ENCODE measurements around the gene INKA2.
A peak's percentile ranks its signal among the peaks of the same experiment; 100 is the strongest.

Gene INKA2

DNA sequence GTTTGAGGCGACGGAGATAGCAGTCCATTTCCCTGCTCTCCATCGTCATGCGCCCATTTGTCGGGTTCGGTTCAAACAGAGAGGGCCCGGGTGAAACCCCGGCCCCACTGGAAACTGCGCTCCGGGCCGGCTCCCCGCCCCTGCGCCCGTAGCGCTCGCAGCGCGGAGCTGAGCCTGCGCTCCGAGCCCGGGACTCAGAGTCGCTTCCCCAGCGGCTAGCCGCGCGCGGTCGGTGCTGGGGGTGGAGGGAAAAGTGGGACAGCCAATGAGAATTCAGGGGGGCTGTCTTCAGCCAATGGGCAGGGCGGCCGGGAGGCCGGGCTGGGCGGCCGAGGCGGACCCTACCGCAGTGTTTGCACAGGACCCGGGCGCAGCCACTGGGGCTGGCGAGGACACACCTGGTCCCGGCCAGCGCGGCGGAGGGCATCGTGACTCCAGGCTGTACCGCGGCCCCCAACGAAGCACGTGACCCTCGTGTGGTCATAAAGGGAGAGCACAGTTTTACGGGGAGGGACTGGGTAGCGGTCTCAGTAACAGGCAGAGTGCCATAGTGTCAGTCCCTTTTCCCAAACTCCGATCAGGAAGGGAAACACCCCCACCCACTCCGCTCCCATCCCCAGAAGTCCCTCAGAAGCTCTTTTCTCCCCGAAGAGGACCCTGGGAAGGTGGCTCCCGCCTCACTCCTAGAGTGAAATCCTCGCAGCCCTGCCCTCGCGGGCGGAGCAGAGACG, at the start of gene INKA2:
Gene INKA2 (minus strand): TSS at position 202 of the 731 bp plus-strand sequence. CDS start 153 bp downstream, at position 49.
- peak; percentile 87 for ATAC-seq
- Mint-ChIP-seq H3K27me3 (peaks cover 46% of the 10 kb centered on the region), H3K27ac (peak within 1 kb of the TSS; percentile 81), H3K9me3 (no peaks in the 10 kb centered on the region), H3K4me3 (peak within 1 kb of the TSS; percentile 82), H3K36me3 (ENCODE audit: low read depth) (no peaks in the 10 kb centered on the region), H3K4me1 (peaks cover 19% of the 10 kb centered on the region)
- DNase-seq = peak; percentile 81

DNA sequence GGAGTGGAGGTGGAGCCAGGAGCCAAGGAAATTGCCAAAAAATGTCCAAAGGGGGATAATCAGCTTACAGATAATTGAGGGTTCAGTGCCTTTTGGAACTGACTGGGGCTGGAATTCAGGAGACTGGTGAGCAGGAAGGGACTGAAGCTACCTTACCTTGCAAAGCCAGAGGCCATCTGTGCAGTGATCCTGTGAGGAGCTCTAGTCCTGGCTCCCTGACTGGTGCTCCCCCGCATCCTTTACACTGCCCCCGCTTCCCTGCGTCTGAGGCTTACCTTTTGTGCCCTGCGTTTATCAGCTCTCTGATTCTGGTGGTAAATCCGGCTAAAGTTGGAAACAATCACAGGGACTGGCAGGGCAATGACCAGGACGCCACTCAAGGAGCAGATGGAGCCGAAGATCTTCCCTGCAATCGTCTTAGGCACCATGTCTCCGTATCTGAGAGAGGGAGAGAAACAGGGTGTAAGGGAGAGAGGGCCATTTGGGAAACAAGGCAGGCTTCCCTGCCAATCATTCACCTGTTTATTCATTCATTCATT, 47.5 kb upstream of the INKA2 start:
- ATAC-seq (no peak), DNase-seq (no peak)
- no peaks in the 10 kb centered on the region for H3K4me1 Mint-ChIP-seq
- no peaks in the 10 kb centered on the region for H3K36me3 Mint-ChIP-seq (ENCODE audit: low read depth)
- no peaks in the 10 kb centered on the region for H3K9me3 Mint-ChIP-seq
- H3K27me3 Mint-ChIP-seq = peaks cover 4% of the 10 kb centered on the region
- no peak overlapping the region for H3K27ac Mint-ChIP-seq
- no peak overlapping the region for H3K4me3 Mint-ChIP-seq

DNA sequence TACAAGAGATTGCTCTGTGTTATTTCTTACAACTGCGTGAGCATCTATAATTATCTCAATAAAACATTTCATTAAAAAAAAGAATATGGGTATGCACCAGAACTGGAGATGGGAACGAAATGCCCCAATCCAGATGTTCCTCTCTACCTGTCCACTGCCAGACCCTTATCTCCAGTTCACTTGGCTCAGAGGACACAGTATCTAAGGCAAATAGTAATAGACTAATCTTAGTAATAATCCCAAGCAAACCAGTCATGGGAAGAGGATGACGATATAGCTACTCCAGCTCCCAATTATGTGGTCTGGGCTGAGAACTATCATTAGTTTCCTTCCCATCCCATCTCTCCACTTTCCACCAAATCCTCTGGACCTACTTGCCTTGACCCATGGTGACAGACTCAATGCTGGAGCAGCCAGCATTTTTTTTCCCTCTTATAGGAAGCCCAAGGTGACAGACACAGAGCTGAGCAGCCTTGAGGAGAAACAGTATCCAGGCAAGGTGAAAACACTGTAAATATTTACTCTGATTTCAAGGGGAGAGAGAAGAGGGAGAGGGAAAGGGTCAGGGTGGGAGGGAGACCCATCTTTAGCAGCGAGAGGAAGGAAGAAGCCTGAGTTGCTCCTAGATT, 45.2 kb upstream of the INKA2 start:
- Mint-ChIP-seq H3K4me1 (no peaks in the 10 kb centered on the region), H3K4me3 (no peak overlapping the region), H3K27me3 (peaks cover 2% of the 10 kb centered on the region), H3K9me3 (no peaks in the 10 kb centered on the region), H3K27ac (no peak overlapping the region), H3K36me3 (ENCODE audit: low read depth) (no peaks in the 10 kb centered on the region)
- no peak for DNase-seq
- ATAC-seq = no peak

DNA sequence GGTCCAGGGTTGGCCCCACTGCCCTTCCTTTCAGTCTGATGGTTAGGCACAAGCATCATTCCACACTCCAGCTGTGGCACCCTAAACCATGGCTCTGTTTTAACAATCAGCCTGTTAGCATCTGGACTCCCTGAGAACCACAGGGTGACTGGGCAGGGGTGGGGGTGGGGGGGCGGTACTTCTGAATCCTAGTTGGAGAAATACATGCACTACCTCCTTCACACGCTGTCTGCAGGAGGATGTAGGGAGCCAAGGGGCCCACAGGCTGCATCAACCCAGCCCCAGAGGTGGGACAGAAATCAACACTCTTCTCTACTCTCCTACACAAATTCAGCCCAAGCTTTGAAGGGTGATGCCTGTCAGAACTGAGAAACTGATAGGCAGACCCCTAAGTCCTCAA, 40.4 kb upstream of the INKA2 start:
- H3K4me3 Mint-ChIP-seq = no peak overlapping the region
- H3K27ac Mint-ChIP-seq = no peak overlapping the region
- no peaks in the 10 kb centered on the region for H3K36me3 Mint-ChIP-seq (ENCODE audit: low read depth)
- H3K4me1 Mint-ChIP-seq = no peaks in the 10 kb centered on the region
- H3K9me3 Mint-ChIP-seq = no peaks in the 10 kb centered on the region
- H3K27me3 Mint-ChIP-seq = no peaks in the 10 kb centered on the region
- no peak for ATAC-seq
- no peak for DNase-seq

DNA sequence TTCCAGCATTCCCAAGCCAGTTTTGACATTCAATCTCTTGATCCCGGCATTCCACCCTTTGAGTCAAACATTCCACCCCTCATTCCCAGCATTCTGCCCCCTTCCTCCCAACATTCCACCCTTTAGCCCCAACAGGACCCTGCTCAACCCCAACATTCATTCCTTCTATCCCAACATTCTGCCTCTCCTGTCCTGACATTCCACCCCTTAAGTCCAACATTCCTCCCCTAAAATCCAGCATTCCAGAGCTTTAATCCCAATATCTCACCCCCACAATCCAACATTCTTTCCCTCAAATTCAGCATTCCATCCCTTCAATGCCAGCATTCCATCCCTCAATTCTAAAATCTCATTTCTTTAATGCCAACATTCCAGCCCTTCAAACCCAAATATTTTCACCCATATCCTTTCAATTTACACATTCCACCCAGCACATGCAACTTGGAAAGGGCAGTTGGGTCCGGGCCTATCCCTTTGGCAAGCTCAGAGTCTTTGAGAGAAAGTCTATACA, 39.4 kb upstream of the INKA2 start:
- DNase-seq (no peak), ATAC-seq (no peak)
- Mint-ChIP-seq H3K4me1 (no peaks in the 10 kb centered on the region), H3K27ac (no peak overlapping the region), H3K4me3 (no peak overlapping the region), H3K27me3 (no peaks in the 10 kb centered on the region), H3K36me3 (ENCODE audit: low read depth) (no peaks in the 10 kb centered on the region), H3K9me3 (no peaks in the 10 kb centered on the region)

DNA sequence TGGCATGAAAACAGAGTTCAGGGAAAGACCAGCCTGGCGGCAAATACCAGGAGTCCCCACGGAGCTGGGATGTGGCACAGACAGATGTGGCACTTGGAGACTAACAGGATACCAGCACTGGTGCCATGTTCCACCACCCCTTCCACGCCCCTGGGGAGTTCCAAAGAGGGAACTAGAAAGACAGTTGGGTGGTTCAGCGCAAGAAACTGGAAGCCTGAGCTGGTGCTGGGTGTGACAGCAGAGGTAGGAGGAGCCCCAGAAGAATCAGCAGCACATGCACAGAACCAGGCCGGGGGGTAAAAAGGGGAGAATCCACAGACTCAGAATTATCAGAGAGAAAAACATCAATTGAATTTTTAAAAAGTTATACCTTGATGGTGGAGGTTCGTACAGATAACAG, 38.9 kb upstream of the INKA2 start:
- Mint-ChIP-seq H3K36me3 (ENCODE audit: low read depth) (no peaks in the 10 kb centered on the region), H3K4me3 (no peak overlapping the region), H3K27ac (no peak overlapping the region), H3K27me3 (no peaks in the 10 kb centered on the region), H3K4me1 (no peaks in the 10 kb centered on the region), H3K9me3 (no peaks in the 10 kb centered on the region)
- ATAC-seq = no peak
- no peak for DNase-seq

DNA sequence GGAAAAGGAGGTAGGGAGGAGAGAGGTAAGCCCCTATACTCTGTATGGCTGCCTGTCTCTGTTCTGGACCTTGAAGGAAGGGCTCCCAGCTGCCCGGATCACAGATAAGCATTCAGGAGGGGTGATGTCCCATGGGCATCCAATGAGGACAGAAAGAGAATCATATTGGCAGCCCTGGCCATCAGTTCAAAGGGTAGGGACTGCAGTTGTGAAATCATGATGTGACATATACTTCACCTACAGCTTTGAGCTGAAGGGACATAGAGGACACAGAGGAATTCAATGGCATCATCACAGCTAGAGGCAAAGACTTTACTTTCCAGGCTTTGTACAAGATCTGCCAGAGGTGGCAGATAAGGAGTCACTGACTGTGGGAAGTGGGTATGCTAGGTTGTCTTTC, 38.1 kb upstream of the INKA2 start:
- no peaks in the 10 kb centered on the region for H3K9me3 Mint-ChIP-seq
- ATAC-seq (no peak), DNase-seq (no peak)
- no peak overlapping the region for H3K27ac Mint-ChIP-seq
- no peak overlapping the region for H3K4me3 Mint-ChIP-seq
- no peaks in the 10 kb centered on the region for H3K36me3 Mint-ChIP-seq (ENCODE audit: low read depth)
- no peaks in the 10 kb centered on the region for H3K27me3 Mint-ChIP-seq
- no peaks in the 10 kb centered on the region for H3K4me1 Mint-ChIP-seq

DNA sequence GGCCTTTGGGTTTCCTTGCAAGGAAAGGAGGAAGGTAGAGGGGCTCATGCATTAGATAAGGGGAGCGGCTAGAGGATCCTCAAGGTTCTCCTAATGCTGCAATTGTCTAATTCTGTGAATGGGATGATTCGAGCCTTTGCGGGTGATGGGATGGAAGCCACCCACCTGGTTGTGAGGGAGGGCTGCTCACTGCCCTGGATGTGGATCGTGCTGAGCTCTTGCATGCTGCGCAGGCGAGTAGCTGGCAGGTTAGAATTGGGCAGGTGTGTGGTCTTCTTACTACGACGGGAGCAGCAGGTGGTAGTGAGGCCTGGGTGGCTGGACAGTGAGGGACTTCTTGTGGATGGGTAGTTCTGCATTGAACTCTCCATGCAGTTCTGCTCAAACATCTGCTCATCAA, 37.7 kb upstream of the INKA2 start:
- Mint-ChIP-seq H3K9me3 (no peaks in the 10 kb centered on the region), H3K4me3 (no peak overlapping the region), H3K4me1 (no peaks in the 10 kb centered on the region), H3K27ac (no peak overlapping the region), H3K36me3 (ENCODE audit: low read depth) (no peaks in the 10 kb centered on the region), H3K27me3 (no peaks in the 10 kb centered on the region)
- ATAC-seq (no peak), DNase-seq (no peak)

DNA sequence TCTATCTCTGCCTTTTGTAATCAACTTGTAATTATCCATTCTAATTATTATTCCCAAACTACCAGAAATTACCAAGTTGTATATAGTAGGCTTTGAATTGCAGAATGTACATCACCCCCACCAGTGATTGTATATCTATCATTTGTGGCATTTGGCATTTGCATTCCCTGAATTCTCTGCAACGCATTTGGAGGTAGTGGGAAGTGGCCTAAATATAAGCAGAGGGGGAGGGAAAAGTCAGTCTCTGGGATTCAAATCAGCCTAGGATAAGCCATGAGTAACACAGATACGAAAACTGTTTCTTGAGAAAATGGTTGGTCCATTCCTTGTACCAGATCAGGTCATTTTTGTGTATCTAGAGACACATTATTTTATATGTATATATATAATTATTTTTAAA, 37.2 kb upstream of the INKA2 start:
- Mint-ChIP-seq H3K4me3 (no peak overlapping the region), H3K9me3 (no peaks in the 10 kb centered on the region), H3K27me3 (no peaks in the 10 kb centered on the region), H3K36me3 (ENCODE audit: low read depth) (no peaks in the 10 kb centered on the region), H3K27ac (no peak overlapping the region), H3K4me1 (no peaks in the 10 kb centered on the region)
- ATAC-seq (no peak), DNase-seq (no peak)

DNA sequence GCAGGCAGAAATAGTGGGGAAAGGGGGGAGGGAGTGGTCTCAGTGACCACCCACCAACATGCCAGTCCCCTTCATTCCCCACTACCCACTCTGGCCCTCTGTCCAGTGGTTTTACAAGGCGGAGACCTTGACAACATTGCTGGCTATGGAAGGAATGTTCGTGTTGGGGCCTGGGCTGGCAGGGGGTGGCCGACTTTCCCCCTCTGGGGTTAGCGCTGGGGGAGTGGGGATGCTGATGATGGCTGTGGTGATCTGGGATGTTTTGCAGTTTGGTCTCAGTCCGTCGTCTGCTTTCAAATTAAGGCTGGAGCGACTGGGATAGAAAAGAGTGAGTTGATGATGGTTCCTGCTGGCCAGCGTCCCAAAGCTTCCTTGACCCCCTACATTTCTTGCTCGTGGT, 36.8 kb upstream of the INKA2 start:
- Mint-ChIP-seq H3K4me3 (no peak overlapping the region), H3K27me3 (no peaks in the 10 kb centered on the region), H3K36me3 (ENCODE audit: low read depth) (no peaks in the 10 kb centered on the region), H3K4me1 (no peaks in the 10 kb centered on the region), H3K9me3 (no peaks in the 10 kb centered on the region), H3K27ac (no peak overlapping the region)
- no peak for DNase-seq
- ATAC-seq = no peak

DNA sequence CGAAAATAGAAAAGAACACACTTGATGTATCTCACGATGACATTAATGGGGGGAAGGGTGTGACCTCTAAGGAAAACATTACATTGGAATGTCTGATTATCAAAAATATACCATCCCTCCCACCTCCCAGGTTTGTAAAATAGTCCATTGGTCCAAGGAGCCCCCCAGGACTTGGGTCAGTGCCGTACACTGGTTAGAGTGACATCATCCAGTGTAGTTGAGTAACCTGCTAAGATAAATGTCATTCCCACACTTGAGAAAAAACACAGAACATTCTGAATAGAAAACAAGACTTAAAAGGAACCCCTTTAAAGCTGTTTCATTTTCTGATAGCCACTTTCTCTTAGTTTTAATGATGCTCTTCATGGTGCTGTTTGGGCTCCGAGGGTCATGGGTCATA, 31.7 kb upstream of the INKA2 start:
- H3K9me3 Mint-ChIP-seq = no peaks in the 10 kb centered on the region
- no peak overlapping the region for H3K27ac Mint-ChIP-seq
- peaks cover 17% of the 10 kb centered on the region for H3K36me3 Mint-ChIP-seq (ENCODE audit: low read depth)
- ATAC-seq (no peak), DNase-seq (no peak)
- no peak overlapping the region for H3K4me3 Mint-ChIP-seq
- no peaks in the 10 kb centered on the region for H3K27me3 Mint-ChIP-seq
- peaks cover 11% of the 10 kb centered on the region for H3K4me1 Mint-ChIP-seq

DNA sequence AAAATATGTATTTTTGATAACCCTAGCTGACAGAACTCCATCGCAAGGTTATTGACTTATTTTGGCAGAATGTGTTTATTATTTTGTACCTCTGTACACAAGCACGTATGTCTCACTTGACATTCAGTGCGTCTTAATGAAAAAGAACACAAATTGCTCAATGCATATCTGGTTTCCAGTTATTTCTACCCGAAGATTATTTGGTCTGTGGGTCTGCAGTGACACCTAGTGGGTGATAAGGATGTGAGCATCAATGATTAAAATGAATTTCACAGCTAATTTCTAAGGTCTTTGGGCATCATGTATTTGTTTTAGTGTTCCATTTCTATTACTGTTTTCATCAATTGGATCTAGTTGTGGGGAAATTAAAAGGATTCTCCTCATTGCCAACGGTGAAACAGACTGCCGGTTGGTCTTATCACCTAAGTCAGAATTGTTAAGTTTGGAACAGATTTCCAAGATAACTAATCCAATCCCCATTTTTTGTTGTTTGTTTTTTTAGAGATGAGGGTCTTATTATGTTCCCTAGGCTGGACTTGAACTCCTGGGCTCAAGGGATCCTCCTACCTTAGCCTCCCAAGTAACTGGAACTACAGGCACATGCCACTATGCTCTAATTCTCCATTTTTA, 30.4 kb upstream of the INKA2 start:
- H3K27ac Mint-ChIP-seq = no peak overlapping the region
- H3K27me3 Mint-ChIP-seq = no peaks in the 10 kb centered on the region
- DNase-seq (peak; percentile 28), ATAC-seq (no peak)
- peaks cover 11% of the 10 kb centered on the region for H3K4me1 Mint-ChIP-seq
- H3K4me3 Mint-ChIP-seq = no peak overlapping the region
- H3K36me3 Mint-ChIP-seq (ENCODE audit: low read depth) = peaks cover 23% of the 10 kb centered on the region
- H3K9me3 Mint-ChIP-seq = no peaks in the 10 kb centered on the region

DNA sequence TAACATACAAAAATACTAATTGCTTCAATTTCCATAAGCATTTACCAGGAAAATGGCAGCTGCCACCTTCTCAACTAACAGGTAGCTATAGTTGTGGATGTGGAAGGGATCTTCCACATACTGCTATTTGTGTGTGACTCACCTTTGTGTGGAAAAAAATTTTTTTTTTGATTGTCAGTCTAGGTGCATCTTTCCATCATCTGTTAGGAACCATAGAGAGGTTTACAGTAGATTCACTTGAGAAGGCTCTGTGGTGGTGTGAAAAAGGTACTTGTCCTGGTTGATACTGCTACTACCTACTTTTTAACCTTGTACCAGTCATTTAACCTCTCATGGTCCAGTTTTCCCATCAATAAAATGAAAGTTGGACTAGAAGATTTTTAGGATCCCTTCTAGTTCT, 29.4 kb upstream of the INKA2 start:
- Mint-ChIP-seq H3K27ac (no peak overlapping the region), H3K9me3 (no peaks in the 10 kb centered on the region), H3K36me3 (ENCODE audit: low read depth) (peaks cover 27% of the 10 kb centered on the region), H3K27me3 (no peaks in the 10 kb centered on the region), H3K4me3 (no peak overlapping the region), H3K4me1 (peaks cover 11% of the 10 kb centered on the region)
- DNase-seq = no peak
- peak; percentile 65 for ATAC-seq

DNA sequence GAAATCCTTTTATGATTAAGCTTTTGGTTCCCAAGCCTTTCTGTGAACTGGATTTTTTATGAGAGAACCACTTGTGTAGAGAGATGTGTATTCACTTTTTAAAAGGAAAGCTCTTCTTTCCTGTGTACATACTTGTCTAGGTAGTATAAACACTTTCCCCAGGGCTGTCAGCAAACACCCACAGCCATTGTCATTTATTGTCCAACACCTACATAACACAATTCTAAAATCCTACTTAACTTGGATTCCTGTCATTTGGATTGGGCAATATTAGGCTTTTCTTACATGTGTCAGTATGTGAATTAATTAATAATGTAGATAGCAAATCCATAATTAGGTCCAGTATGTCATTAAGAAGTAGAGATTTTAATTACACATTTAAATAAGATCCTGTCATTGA, 28.8 kb upstream of the INKA2 start:
- Mint-ChIP-seq H3K27me3 (no peaks in the 10 kb centered on the region), H3K9me3 (no peaks in the 10 kb centered on the region), H3K4me3 (no peak overlapping the region), H3K27ac (no peak overlapping the region), H3K36me3 (ENCODE audit: low read depth) (peaks cover 29% of the 10 kb centered on the region), H3K4me1 (peaks cover 11% of the 10 kb centered on the region)
- no peak for DNase-seq
- no peak for ATAC-seq

DNA sequence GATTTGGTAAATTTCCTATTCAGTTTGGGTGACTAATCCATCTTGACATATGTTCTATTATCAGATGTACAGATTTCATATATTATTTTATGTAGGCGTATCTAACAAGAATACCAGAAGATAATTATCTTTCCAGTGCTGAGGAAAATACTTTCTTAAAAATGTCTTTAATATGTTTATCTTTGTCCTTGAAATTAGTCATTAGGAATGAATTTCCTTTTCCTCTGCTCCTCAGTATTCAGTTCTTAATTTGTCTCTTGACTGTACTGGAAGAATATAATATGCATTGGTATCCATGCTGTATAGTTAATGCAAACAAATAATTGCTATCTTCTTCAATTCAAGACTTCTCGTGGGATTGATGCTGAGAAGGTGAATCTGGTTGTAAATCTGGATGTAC, 23.1 kb upstream of the INKA2 start:
- H3K27me3 Mint-ChIP-seq = no peaks in the 10 kb centered on the region
- H3K4me1 Mint-ChIP-seq = peaks cover 20% of the 10 kb centered on the region
- DNase-seq (no peak), ATAC-seq (no peak)
- no peaks in the 10 kb centered on the region for H3K9me3 Mint-ChIP-seq
- no peak overlapping the region for H3K27ac Mint-ChIP-seq
- H3K4me3 Mint-ChIP-seq = no peak overlapping the region
- H3K36me3 Mint-ChIP-seq (ENCODE audit: low read depth) = peaks cover 58% of the 10 kb centered on the region

Measured in activated naive CD8-positive, alpha-beta T cell treated with anti-CD3 and anti-CD28 coated beads, Interleukin-2, amount 50 U/mL, for 24 hours (primary cell).